ENCODE measurements around the gene ACVR1B.
"Not testable (repeated sequence)": the region's sequence is repeated elsewhere in the genome, so short reads cannot be mapped to it uniquely, and the experiment has no call there.

The ACVR1B gene

GRCh38 chr12:51970904-51971646 lies 19.6 kb downstream of the ACVR1B start:
- DNase-seq (ENCODE audit: low read depth in 3 of 3): peak in 1 of 3 experiments; percentile 37

GRCh38 chr12:51971679-51972421 lies 20.4 kb downstream of the ACVR1B start:
- no peak for DNase-seq (ENCODE audit: low read depth in 3 of 3)

GRCh38 chr12:51972422-51972812 lies 20.9 kb downstream of the ACVR1B start:
- DNase-seq (ENCODE audit: low read depth in 3 of 3): no peak

GRCh38 chr12:51972849-51973273 lies 21.4 kb downstream of the ACVR1B start:
- peak in 2 of 3 experiments; percentile 30 to 71 for DNase-seq (ENCODE audit: low read depth in 3 of 3)

- no peak for DNase-seq (ENCODE audit: low read depth in 3 of 3)
Measured at GRCh38 chr12:51973560-51973959, 22.1 kb downstream of the ACVR1B start.

- DNase-seq (ENCODE audit: low read depth in 3 of 3): no peak
Measured at GRCh38 chr12:51974646-51975045, 23.1 kb downstream of the ACVR1B start.

- no peak for DNase-seq (ENCODE audit: low read depth in 3 of 3)
Measured at GRCh38 chr12:51975196-51975595, 23.7 kb downstream of the ACVR1B start.

- DNase-seq (ENCODE audit: low read depth in 3 of 3): no peak
Measured at GRCh38 chr12:51976376-51977160, 25.1 kb downstream of the ACVR1B start.

GRCh38 chr12:51977320-51977753 lies 25.8 kb downstream of the ACVR1B start:
- no peak for DNase-seq (ENCODE audit: low read depth in 3 of 3)

GRCh38 chr12:51979306-51979705 lies 27.8 kb downstream of the ACVR1B start:
- not testable (repeated sequence) for DNase-seq (ENCODE audit: low read depth in 3 of 3)

- DNase-seq (ENCODE audit: low read depth in 3 of 3): peak; percentile 28 to 58 (median 40)
Measured at GRCh38 chr12:51980051-51980808, 28.7 kb downstream of the ACVR1B start.

GRCh38 chr12:51980809-51981127 lies 29.3 kb downstream of the ACVR1B start:
- no peak for DNase-seq (ENCODE audit: low read depth in 3 of 3)

- no peak for DNase-seq (ENCODE audit: low read depth in 3 of 3)
Measured at GRCh38 chr12:51984657-51985056, 33.2 kb downstream of the ACVR1B start.

- no peak for DNase-seq (ENCODE audit: low read depth in 3 of 3)
Measured at GRCh38 chr12:51985154-51985835, 33.8 kb downstream of the ACVR1B start.

GRCh38 chr12:51986834-51987233 lies 35.3 kb downstream of the ACVR1B start:
- no peak for DNase-seq (ENCODE audit: low read depth in 3 of 3)

GRCh38 chr12:51992246-51992645 lies 40.7 kb downstream of the ACVR1B start:
- DNase-seq (ENCODE audit: low read depth in 3 of 3): no peak

- no peak for DNase-seq (ENCODE audit: low read depth in 3 of 3)
Measured at GRCh38 chr12:51994539-51994820, 43.0 kb downstream of the ACVR1B start.

GRCh38 chr12:51994959-51995358 lies 43.5 kb downstream of the ACVR1B start:
- DNase-seq (ENCODE audit: low read depth in 3 of 3): no peak

GRCh38 chr12:51997136-51997535 lies 45.6 kb downstream of the ACVR1B start:
- no peak for DNase-seq (ENCODE audit: low read depth in 3 of 3)

GRCh38 chr12:52003016-52003550 lies 51.6 kb downstream of the ACVR1B start:
- no peak for DNase-seq (ENCODE audit: low read depth in 3 of 3)

GRCh38 chr12:52003591-52003990 lies 52.1 kb downstream of the ACVR1B start:
- DNase-seq (ENCODE audit: low read depth in 3 of 3): no peak

Data from stimulated activated CD4-positive, alpha-beta T cell treated with anti-CD3 and anti-CD28 coated beads, TNF-alpha, amount 100 ng/mL, for 24 hours (primary cell).